T47D (cell line): ENCODE measurements around the gene NEK11.
"Not testable (repeated sequence)": the region's sequence is repeated elsewhere in the genome, so short reads cannot be mapped to it uniquely, and the experiment has no call there.

Experiments used
- DNase-seq, 2 experiments: peaks; one replicate each; pipeline versions ENCODE4 v3.0.0 to v3.0.0-alpha.2; 2011 to 2012; ENCODE audit warnings: low read depth in 1 of 2, low spot score in 1 of 2
- JUND ChIP-seq: IDR thresholded peaks from 2 replicates; pipeline ENCODE4 v1.6.1; 2012; ENCODE audit warnings: low read depth
- in situ Hi-C: cut with HindIII; loops from 2 replicates; pipeline ENCODE4 v1.10.0; 2016; ENCODE audit warnings: low sequenced_read_pairs, low pct_unique_long_range_greater_than_20kb

NEK11 gene

DNA sequence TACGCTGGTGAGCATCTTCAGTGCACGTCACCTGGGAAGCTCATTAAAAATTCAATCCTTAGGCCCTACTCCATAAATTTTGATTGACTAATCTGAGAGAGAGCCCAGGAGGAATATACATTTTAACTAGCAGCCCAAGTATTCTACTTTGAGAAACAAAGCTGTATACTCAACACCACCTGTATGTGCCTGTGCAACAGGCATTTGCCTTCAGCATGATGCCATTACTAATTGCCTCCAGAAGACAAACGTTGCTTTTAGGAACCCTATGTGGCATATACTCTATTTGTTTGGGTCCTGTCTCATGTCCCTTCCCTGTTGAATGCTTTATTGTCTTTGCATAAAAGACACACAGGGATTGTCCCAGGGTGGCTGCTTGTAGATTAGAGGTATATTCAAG is 7.7 kb upstream of the NEK11 start:
- DNase-seq: no peak
- in situ Hi-C loops: no loop called here

DNA sequence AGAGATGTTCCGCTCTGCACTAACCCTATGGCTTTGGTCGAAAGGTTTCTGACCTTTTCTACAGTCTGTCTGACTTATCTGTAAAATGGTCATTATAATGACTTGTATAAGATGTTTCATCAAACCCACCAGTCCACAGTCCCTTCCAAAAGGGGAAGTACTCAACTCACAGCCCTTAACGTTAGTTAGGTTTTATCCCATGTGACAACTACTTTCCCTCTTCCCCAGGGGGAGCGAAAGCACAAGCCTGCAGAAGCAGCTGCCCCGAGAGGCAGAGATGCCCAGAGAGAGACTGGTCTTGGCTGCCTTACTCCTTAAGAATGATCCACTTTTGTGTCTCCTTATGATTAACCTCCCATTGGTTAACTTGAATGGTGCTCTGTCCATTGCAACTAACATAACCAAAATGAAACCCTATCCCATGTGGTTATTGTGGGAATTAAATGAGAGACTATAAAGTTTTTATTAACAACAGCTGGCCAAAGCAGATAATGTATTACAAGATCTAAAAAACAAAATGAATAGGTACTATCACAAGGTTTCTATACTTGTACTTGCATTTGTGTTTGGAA is 6.5 kb upstream of the NEK11 start:
- no peak for DNase-seq
- TF ChIP-seq JUND: no peak

More for the DNA sequence above, 7.7 kb upstream of the NEK11 start:
- TF ChIP-seq JUND: no peak

GRCh38 chr3:131025539-131025938 is 1.1 kb upstream of the NEK11 start:
- no peak for TF ChIP-seq JUND
- in situ Hi-C loops: no loop called here
- DNase-seq: no peak

More for the DNA sequence above, 6.5 kb upstream of the NEK11 start:
- in situ Hi-C loops: no loop called here

DNA sequence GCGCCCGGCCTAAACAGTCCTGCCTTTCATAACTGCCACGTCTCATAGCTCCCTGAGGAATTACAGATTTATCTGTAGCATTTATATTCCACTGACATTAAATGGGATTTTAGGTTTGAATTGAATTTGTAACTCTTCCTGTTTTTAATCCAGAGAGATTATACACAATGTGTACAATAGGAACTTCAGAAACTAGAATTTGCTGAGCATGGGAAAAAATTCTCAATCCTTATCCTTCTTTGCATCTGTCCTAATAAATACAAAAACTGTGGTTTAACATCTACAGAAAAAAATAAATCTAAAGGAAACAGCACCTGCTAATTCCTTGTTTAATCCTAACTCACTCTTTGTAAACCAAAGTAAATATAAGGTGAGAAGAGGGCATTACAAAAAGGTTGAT is 2.2 kb downstream of the NEK11 start:
- DNase-seq: no peak
- no peak for TF ChIP-seq JUND
- in situ Hi-C loops: no loop called here

DNA sequence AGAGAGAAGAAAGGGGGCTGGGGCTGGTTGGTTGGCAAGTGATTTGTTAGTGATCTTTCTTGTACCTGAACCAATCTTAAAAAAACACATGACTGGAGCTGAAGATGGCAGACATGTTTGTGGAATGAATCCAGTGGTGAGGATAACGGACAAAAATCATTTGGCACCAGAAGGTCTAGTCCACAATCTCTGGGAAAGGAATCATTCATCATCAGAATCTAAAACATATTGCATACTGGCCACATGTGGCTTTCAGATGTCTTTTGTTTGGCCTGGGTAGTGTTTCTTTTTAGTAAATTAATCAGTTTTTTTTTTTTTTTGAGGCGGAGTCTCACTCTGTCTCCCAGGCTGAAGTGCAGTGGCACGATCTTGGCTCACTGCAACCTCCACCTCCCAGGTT is 5.0 kb downstream of the NEK11 start:
- in situ Hi-C loops: no loop called here
- no peak for DNase-seq
- no peak for TF ChIP-seq JUND

- no peak for TF ChIP-seq JUND
- in situ Hi-C loops: no loop called here
- DNase-seq: peak; percentile 21 to 74
These were observed 6.9 kb downstream of the NEK11 start for GRCh38 chr3:131033480-131034080.

- no peak for DNase-seq
- in situ Hi-C loops: no loop called here
- no peak for TF ChIP-seq JUND
These were observed 9.6 kb downstream of the NEK11 start for GRCh38 chr3:131036200-131036816.

DNA sequence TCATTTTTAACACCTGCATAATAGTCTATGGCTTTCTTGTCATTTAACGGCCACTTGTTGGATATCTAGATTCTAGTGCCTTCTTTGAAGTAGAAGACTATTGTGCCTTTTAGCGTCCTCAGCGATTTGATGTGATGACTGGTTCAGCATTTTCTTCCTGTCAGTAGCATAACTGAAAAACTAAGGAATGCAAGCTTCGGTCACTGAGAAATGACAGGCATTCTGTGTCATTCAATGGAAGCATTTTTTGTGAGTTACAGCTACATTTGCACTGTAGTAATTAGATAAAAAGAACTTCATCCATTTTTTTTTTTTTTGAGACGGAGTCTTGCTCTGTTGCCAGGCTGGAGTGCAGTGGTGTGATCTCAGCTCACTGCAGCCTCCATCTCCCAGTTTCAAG is 10.3 kb downstream of the NEK11 start:
- no peak for TF ChIP-seq JUND
- no peak for DNase-seq
- in situ Hi-C loops: no loop called here

- no peak for DNase-seq
- in situ Hi-C loops: no loop called here
- TF ChIP-seq JUND: no peak
These were observed 11.6 kb downstream of the NEK11 start for GRCh38 chr3:131038326-131038725.

GRCh38 chr3:131042271-131042985 is 15.8 kb downstream of the NEK11 start:
- DNase-seq: not testable (repeated sequence)

GRCh38 chr3:131047582-131047981 is 20.9 kb downstream of the NEK11 start:
- no peak for TF ChIP-seq JUND
- in situ Hi-C loops: no loop called here
- no peak for DNase-seq

More at GRCh38 chr3:131042271-131042985, 15.8 kb downstream of the NEK11 start:
- in situ Hi-C loops: not testable (repeated sequence)

DNA sequence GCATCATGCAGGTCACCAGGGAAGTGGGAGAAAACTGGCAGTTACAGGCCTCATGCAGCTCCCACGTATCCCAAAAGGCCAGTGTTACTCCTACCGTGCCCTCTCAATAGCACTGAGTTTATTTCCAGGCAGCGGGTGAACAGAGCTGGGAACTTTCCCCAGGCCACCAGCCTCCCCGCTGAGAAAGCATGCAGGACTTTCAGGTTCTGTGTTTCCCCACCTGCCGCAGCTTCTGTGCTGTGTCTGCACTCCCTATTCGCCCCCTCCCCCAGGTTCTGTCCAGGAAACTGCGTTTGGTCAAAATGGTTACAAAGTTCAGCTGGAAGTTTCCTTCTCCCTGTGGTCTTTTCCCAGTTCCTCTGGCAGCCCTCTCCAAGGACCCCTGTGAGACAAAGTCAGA is 21.4 kb downstream of the NEK11 start:
- TF ChIP-seq JUND: no peak
- no peak for DNase-seq
- in situ Hi-C loops: no loop called here

DNA sequence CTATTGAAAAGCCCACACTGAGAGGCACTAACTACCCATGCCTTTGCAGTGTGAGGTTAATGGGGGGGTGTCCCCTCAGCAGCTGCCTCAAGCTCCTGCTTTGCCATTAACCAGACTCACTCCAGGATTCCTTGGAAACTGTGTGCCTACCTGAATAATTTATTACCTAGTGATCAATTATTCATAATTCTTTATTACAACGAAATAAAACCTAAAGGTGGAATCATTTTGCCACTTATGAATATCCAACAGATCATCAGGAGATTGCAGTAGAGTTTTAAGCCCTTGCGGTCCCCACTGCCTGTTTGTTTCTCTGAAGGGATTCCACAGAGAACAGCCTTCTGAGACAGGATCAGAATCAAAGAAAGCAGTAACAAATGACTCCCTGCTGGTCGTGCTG is 23.3 kb downstream of the NEK11 start:
- no peak for TF ChIP-seq JUND
- DNase-seq: no peak
- in situ Hi-C loops: no loop called here
